Caco-2 (cell line): ENCODE data around the gene C19orf33. TPM values are rescaled to one million over a fixed set of nuclear protein-coding genes. Genes with fewer than 3 reads are reported as not detected.
A peak's percentile ranks its signal among the peaks of the same experiment; 100 is the strongest.

Experiments
- BruUV-seq: library from RNA; stranded (reverse); fragments of 400-500 nt; replicated peaks from 2 replicates; lab custom pipeline; 2021; lab: Mats Ljungman, UMichigan
- CTCF ChIA-PET: fragments of 300-600 bp; sonication (Branson Sonifier 250); formaldehyde crosslinking; loops from one replicate; lab custom pipeline; 2022; ENCODE audit warnings: antibody characterized with exemption; lab: Charles Lee
- POLR2A ChIA-PET: fragments of 300-600 bp; sonication (Branson Sonifier 250); formaldehyde crosslinking; loops from one replicate; lab custom pipeline; 2022; ENCODE audit warnings: antibody characterized with exemption; lab: Charles Lee
- DNase-seq, 2 experiments: peaks; one replicate each; pipeline versions ENCODE4 v3.0.0 to v3.0.0-alpha.2; 2020 to 2022
- H3K27me3 ChIP-seq: replicated peaks from 2 replicates; pipeline ENCODE4 v1.6.0; 2011; ENCODE audit warnings: low read length; ENCODE audit not compliant: control insufficient read depth, insufficient read depth
- H3K36me3 ChIP-seq: 2 replicates; pipeline ENCODE4 v1.5.1; 2011; ENCODE audit warnings: low read length; ENCODE audit not compliant: control insufficient read depth, insufficient read depth
- H3K4me1 ChIP-seq: fragments of 250-450 bp; sonication (Bioruptor Pico); 2 replicates; pipeline ENCODE4 v1.5.1; 2020; ENCODE audit warnings: mild to moderate bottlenecking
- H3K4me3 ChIP-seq: 2 replicates; pipeline ENCODE4 v1.5.1; 2011; ENCODE audit warnings: low read depth, mild to moderate bottlenecking, control low read depth, low read length
- H3K9me3 ChIP-seq: fragments of 250-450 bp; sonication (Bioruptor Pico); 2 replicates; pipeline ENCODE4 v1.5.1; 2020; ENCODE audit warnings: mild to moderate bottlenecking, moderate library complexity
- H3K27ac Mint-ChIP-seq: one replicate; pipeline ENCODE4 v1.8.0; 2022; ENCODE audit warnings: mixed read lengths; ENCODE audit not compliant: unreplicated experiment
- H3K27me3 Mint-ChIP-seq: one replicate; pipeline ENCODE4 v1.8.0; 2022; ENCODE audit warnings: mixed read lengths; ENCODE audit not compliant: insufficient read depth, unreplicated experiment
- H3K36me3 Mint-ChIP-seq: one replicate; pipeline ENCODE4 v1.8.0; 2022; ENCODE audit warnings: mild to moderate bottlenecking, mixed read lengths; ENCODE audit not compliant: insufficient read depth, unreplicated experiment
- H3K4me1 Mint-ChIP-seq: one replicate; pipeline ENCODE4 v1.8.0; 2022; ENCODE audit warnings: low read depth, mixed read lengths; ENCODE audit not compliant: unreplicated experiment
- H3K4me3 Mint-ChIP-seq: one replicate; pipeline ENCODE4 v1.8.0; 2022; ENCODE audit warnings: mild to moderate bottlenecking, moderate library complexity, mixed read lengths; ENCODE audit not compliant: unreplicated experiment
- H3K9me3 Mint-ChIP-seq: one replicate; pipeline ENCODE4 v1.8.0; 2022; ENCODE audit warnings: mixed read lengths; ENCODE audit not compliant: unreplicated experiment
- intact Hi-C: fragments of 100-400 bp; cut with micrococcal nuclease; formaldehyde crosslinking; loops from one replicate; pipeline ENCODE4 v1.10.0; 2022; ENCODE audit not compliant: unreplicated experiment
- total RNA-seq: library from RNA; stranded (reverse); gene quantifications from 2 replicates; pipeline ENCODE4 v1.2.3, GENCODE V29; 2022
- TF ChIP-seq, protein P1 (sequence below), 2 experiments: fragments of 200-600 bp in 1 of 2; IDR thresholded peaks; 1 replicate in 1 of 2; 2 replicates in 1 of 2; pipeline versions ENCODE4 v1.5.1 to v1.8.0; 2011 to 2022; ENCODE audit warnings: antibody characterized with exemption in 1 of 2, control low read depth in 1 of 2, inconsistent platforms in 1 of 2, low read depth in 1 of 2, low read length in 1 of 2, mild to moderate bottlenecking in 1 of 2, moderate library complexity in 1 of 2; ENCODE audit not compliant: insufficient read depth in 1 of 2, severe bottlenecking in 1 of 2, unreplicated experiment in 1 of 2

C19orf33 gene
- total RNA-seq, 1 experiment from 2014 or later, result 18.6 TPM

DNA sequence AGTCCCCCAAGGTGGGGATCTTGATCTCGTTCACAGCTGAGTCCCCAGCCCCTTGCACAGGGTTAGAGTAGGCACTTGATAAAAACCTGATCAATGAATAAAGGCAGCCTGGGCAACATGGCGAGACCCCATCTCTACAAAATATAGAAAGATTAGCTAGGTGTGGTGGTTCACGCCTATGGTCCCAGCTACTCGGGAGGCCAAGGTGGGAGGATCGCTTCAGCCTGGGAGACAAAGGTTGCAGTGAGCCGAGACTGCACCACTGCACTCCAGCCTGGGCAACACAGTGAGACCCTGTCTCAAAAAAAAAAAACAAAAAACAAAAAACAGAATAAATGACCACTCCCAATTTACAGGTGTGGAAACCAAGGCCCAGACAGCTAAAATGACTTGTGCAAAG lies 6.9 kb downstream of the C19orf33 start:
- no peaks in the 10 kb centered on the region for H3K9me3 ChIP-seq
- POLR2A ChIA-PET, result interaction anchor here (0.7 kb wide), 2 partner anchors 43 to 79 kb away, joined by 4 to 6 read pairs; no protein-coding TSS in a partner anchor

DNA sequence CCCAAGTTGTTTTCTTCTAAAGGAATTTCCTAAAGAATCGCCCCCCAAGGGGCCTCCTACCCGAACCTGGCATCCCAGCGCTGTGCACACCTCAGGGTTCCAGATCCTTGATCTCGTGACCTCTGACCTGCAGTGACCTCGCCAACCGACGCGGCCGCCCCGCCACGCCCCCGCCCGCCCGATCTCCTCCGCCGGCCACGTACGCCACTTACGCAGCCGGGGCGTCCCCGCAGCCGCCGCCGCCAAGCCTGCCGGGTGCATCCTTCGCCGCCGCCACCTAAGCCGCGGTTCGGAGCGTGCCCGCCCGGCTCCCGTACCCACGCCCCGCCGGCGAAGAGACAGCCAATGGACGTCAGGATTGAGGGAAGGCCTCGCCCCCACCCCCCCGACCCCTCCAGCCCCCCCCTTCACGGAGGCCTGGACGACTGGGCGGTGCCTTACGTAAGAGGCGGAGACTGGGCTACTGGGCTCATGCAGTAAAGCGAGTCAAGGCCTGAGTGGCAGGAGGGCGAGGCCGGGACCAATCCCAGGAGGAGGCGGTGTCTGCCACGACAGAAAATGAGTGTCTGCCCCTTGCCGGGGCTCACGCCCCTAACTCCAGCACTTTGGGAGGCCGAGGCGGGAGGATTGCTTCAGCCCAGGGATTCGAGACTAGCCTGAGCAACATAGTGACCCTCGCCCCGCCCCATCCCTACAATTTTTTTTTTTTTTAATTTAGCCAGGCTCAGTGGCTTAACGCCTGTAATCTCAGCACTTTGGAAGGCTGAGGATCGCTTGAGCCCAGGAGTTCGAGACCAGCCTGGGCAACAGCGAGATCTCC lies 11.8 kb downstream of the C19orf33 start, which contains the start of gene YIF1B:
YIF1B (minus strand) TSS at position 291 of the 820 bp plus-strand sequence; CDS start at position 261, 30 bp downstream.
- POLR2A ChIA-PET, result no interaction called here
- no peaks in the 10 kb centered on the region for H3K9me3 Mint-ChIP-seq

More for the DNA sequence above, 6.9 kb downstream of the C19orf33 start:
- Mint-ChIP-seq H3K4me1 (peaks cover 6% of the 10 kb centered on the region), H3K9me3 (no peaks in the 10 kb centered on the region), H3K36me3 (peaks cover 21% of the 10 kb centered on the region), H3K4me3 (no peak overlapping the region), H3K27me3 (no peaks in the 10 kb centered on the region), H3K27ac (no peak overlapping the region)
- intact Hi-C loops, result no loop called here
- DNase-seq, result no peak
- no peaks in the 10 kb centered on the region for H3K36me3 ChIP-seq
- no peaks in the 10 kb centered on the region for H3K27me3 ChIP-seq
- H3K4me1 ChIP-seq, result no peaks in the 10 kb centered on the region; the same call in 1 of the 2 replicates
- CTCF ChIA-PET, result no interaction called here
- no peak overlapping the region for H3K4me3 ChIP-seq
- TF ChIP-seq, protein P1, sequence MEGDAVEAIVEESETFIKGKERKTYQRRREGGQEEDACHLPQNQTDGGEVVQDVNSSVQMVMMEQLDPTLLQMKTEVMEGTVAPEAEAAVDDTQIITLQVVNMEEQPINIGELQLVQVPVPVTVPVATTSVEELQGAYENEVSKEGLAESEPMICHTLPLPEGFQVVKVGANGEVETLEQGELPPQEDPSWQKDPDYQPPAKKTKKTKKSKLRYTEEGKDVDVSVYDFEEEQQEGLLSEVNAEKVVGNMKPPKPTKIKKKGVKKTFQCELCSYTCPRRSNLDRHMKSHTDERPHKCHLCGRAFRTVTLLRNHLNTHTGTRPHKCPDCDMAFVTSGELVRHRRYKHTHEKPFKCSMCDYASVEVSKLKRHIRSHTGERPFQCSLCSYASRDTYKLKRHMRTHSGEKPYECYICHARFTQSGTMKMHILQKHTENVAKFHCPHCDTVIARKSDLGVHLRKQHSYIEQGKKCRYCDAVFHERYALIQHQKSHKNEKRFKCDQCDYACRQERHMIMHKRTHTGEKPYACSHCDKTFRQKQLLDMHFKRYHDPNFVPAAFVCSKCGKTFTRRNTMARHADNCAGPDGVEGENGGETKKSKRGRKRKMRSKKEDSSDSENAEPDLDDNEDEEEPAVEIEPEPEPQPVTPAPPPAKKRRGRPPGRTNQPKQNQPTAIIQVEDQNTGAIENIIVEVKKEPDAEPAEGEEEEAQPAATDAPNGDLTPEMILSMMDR (IDR thresholded peaks at IDR 0.05; ENCODE audit: insufficient read depth in 1 of 2, low read depth in 1 of 2, low read length in 1 of 2, severe bottlenecking in 1 of 2, unreplicated experiment in 1 of 2), result no peak
- BruUV-seq, result no TSS peak

More for the DNA sequence above, 11.8 kb downstream of the C19orf33 start, which contains the start of gene YIF1B:
- no peaks in the 10 kb centered on the region for H3K27me3 ChIP-seq
- H3K9me3 ChIP-seq, result no peaks in the 10 kb centered on the region
- Mint-ChIP-seq H3K36me3 (peaks cover 14% of the 10 kb centered on the region), H3K27me3 (no peaks in the 10 kb centered on the region), H3K27ac (peak within 1 kb of the TSS; percentile 91), H3K4me1 (peaks cover 11% of the 10 kb centered on the region), H3K4me3 (peak within 1 kb of the TSS; percentile 96)
- peaks cover 4% of the 10 kb centered on the region; the same call in 1 of the 2 replicates for H3K4me1 ChIP-seq
- peak; percentile 98 to 99 for DNase-seq
- TF ChIP-seq, protein P1 (IDR thresholded peaks at IDR 0.05; ENCODE audit: insufficient read depth in 1 of 2, low read depth in 1 of 2, low read length in 1 of 2, severe bottlenecking in 1 of 2, unreplicated experiment in 1 of 2), result no peak
- no TSS peak for BruUV-seq
- CTCF ChIA-PET, result interaction anchor here (0.7 kb wide), 1 partner anchor 32 kb away, joined by 5 read pairs; no protein-coding TSS in a partner anchor
- peak within 1 kb of the TSS; percentile 61 for H3K4me3 ChIP-seq
- intact Hi-C loops, result loop anchor here (1.0 kb wide), 3 partner anchors 19 to 52 kb away; partner anchors contain the start of genes CATSPERG and SPINT2
- H3K36me3 ChIP-seq, result no peaks in the 10 kb centered on the region
